HG02973 (cell line): ENCODE data around the gene KCNRG.
"Not testable (repeated sequence)": the region's sequence is repeated elsewhere in the genome, so short reads cannot be mapped to it uniquely, and the experiment has no call there.

Experiments used
- ATAC-seq: cut with Tn5 transposase; IDR thresholded peaks from one replicate; pipeline ENCODE4 v1.9.1; 2021; ENCODE audit warnings: moderate library complexity; ENCODE audit not compliant: unreplicated experiment

The KCNRG gene

DNA sequence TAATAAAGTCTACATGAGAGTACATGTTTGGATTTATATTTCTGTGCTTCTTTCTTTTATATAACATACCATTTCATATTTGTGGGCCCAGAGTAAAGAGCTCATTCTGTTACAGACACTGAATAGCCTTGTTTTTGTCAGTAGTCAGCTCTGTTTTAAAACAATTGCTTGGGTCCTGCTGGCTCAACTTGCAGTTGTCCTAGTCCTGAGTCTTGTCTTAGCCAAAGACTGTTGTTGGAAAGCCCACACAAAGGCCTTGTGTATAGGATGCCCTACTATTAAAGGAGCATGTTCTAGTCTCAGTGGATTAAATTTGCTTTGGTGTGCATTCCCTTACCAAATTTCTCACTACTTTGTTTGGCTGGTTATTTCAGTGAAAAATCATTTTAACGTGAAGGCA is 3.8 kb upstream of the KCNRG start:
- ATAC-seq, result no peak

GRCh38 chr13:50012396-50013169 is 2.7 kb upstream of the KCNRG start:
- ATAC-seq, result no peak

- no peak for ATAC-seq
Measured at GRCh38 chr13:50014386-50014785, 858 bp upstream of the KCNRG start.

DNA sequence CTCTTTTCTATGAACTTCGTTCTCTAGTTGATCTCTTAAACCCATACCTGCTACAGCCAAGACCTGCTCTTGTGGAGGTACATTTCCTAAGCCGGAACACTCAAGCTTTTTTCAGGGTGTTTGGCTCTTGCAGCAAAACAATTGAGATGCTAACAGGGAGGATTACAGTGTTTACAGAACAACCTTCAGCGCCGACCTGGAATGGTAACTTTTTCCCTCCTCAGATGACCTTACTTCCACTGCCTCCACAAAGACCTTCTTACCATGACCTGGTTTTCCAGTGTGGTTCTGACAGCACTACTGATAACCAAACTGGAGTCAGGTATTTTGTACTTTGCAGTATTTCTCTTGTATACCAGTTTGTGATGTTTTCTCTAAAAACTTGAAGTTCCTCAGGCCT is 506 bp downstream of the KCNRG start:
- ATAC-seq, result no peak

GRCh38 chr13:50016444-50016843 is 1.2 kb downstream of the KCNRG start:
- no peak for ATAC-seq

DNA sequence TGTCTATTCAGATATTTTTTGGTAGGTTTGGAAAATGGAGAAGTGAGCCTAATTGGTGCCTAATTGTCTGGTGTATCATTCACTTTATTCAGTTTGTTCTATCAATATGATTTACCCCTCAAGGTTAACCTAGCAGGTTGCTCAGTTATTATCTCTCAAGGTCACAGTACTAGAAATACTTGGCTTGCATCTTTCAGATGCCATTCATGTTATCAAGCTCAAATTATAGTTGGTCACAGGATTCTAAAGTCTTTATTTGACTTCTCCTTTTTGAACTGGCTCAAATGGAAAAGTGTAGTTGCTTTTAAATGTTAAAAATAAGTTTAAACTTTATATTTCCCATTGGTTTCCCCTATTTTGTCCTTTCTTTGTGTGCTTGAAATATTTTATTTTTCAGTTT is 2.6 kb downstream of the KCNRG start:
- no peak for ATAC-seq

DNA sequence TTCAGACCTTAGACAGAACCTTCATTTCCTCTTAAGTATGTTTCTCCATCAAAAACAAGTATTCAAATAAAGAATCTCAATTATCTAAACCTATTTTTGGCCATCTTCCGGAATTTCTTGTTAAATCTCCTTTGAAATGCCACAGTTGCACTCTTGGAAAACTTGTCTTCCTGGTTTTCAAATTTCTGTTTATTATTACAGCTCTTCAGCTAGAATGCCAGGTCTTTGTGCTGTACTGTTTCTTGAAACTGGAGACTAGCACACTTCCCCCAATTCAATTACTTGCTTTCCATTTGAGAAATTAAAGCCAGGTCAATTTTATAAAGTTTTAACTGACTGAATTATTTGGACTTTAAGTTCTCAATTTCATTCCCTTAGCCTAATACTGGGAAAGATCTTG is 10.2 kb downstream of the KCNRG start:
- ATAC-seq, result no peak

GRCh38 chr13:50026788-50027473 is 11.7 kb downstream of the KCNRG start:
- ATAC-seq, result peak; percentile 98

DNA sequence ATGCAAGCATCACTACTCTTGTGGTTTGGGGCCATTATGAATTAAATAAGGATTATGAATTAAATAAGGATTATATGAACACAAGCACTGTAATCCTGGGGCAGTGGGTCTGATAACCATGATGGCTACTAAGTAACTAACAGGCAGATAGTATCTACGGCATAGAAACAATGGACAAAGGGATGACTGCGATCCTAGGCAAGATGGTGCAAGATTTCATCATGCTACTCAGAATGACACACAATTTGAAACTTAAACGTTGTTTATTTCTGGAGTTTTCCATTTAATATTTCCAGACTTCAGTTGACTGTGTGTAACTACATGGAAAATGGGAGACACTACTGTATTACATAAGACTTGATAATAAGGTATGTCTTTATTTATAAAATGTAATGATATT is 15.1 kb downstream of the KCNRG start:
- ATAC-seq, result no peak

DNA sequence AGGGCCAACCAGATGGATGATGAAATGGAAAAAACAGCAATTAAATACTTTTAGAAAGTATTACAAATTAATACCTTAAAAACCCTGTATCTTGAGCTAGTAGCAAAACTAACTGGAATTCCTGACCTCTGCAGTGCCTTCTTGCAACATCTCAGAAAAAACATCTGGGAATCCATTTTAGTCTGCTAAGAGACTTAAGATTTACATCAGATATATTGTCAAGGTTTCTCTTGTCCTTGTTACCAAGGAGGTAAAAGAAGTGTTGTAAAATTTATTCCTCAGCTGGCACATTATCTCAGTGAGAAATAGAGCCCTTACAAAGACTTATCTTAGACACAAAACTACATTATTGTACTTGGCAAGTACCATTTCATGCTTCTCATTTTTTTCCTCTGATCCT is 18.5 kb downstream of the KCNRG start:
- no peak for ATAC-seq

DNA sequence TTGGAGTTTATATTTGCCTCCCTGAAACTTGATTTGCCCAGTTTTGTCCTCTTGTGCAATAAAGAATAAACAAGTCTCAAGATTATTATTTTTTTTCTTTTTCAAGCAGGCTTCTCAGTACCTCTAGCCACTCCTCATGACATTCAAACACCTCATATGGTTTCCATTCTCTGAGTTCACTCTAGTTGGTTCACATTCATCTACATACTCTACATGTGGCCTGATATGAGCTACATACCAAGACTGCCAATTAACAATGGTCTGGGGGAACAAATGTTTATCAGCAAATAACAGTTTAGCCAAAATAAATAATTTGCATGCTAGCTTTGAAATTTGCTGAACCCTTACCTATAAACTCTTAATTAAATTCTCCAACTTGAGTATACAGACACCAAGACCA is 22.5 kb downstream of the KCNRG start:
- ATAC-seq, result no peak

GRCh38 chr13:50038266-50038665 is 23.0 kb downstream of the KCNRG start:
- no peak for ATAC-seq

DNA sequence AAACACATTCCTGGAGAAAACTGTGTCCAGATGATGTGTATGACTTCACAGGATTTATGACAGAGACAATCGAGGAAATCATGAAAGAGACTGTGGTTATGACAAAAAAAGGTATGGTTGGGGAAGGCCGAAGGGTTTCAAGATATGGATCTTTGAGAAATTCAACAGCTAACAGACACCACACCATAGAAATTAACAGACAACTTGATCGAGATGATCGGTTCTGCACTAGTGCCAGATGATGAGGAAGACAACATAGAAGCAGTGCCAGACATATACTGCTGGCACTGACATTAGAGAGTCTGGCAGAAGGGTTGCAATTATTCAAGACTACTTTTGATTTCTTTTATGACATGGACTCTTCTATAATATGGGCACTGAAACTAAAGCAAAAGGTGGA is 37.2 kb downstream of the KCNRG start:
- no peak for ATAC-seq

DNA sequence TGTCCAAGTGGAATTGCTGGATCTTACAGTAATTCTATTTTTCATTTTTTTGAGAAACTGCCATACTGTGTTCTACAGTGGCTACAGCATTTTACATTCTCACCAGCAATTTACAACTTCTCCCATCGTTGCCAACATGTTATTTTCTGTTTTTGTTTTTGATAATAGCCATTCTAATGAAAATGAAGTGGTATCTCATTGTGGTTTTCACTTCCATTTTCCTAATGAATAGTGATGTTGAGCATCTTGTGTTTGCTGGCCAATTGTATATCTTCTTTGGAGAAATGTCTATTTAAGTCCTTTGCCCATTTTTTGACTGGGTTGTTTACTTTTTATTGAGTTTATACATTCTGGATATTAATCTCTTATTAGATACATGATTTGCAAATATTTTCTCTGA is 38.6 kb downstream of the KCNRG start:
- no peak for ATAC-seq

GRCh38 chr13:50055454-50055853 is 40.2 kb downstream of the KCNRG start:
- ATAC-seq, result no peak

DNA sequence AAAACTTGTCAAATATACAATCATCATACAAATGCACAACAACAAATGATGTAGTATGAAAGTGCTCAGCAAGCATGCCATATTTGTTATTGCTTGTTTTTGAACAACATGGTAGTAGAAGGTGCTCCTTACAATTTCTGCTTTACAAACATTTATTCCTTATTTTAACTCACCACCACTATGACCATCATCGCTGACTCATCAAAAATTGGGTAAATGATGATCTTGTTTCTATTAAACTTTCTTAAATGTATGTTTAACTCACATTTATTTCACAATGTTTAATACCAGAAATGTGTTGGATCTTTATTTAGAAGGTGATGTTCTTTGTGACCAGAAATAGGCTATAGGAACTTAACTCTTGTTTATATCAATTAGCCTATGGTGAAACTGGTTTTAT is 45.5 kb downstream of the KCNRG start:
- ATAC-seq, result no peak

DNA sequence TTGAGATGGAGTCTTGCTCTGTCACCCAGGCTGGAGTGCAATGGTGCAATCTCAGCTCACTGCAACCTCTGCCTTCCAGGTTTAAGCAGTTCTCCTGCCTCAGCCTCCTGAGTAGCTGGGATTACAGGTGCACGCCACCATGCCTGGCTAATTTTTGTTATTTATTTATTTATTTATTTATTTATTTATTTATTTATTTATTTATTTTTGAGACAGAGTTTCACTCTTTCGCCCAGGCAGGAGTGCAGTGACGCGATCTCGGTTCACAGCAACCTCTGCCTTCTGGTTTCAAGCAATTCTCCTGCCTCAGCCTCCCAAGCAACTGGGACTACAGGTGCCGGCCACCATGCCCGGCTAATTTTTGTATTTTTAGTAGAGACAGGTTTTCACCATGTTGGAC is 47.1 kb downstream of the KCNRG start:
- not testable (repeated sequence) for ATAC-seq

GRCh38 chr13:50065712-50066111 is 50.5 kb downstream of the KCNRG start:
- no peak for ATAC-seq

GRCh38 chr13:50068508-50068907 is 53.3 kb downstream of the KCNRG start:
- no peak for ATAC-seq

- ATAC-seq, result no peak
Measured at GRCh38 chr13:50069261-50069660, 54.0 kb downstream of the KCNRG start.

- ATAC-seq, result no peak
Measured at GRCh38 chr13:50070186-50070585, 54.9 kb downstream of the KCNRG start.
